ENCODE data around the gene RNF220.
"Not testable (repeated sequence)": the region's sequence is repeated elsewhere in the genome, so short reads cannot be mapped to it uniquely, and the experiment has no call there.

Gene RNF220

DNA sequence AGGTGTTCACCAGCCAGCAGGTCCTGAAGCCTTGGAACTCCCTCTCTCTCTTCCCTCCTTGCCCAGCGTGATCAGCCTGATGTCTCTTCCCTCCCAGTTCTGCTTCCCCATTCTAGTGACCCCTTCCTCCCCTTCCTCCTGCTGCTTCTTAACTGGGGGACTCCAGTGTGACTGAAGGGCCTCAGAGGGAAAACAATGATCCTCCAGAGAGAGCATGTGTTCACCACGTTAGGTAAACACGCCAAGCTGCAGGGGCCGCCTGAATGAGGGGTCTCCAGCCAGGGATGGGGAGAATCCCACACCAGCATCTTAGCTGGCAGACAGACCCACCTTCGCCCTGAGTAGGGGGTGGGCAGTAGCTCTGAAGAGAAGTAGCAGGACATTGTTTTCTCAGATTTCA, 144.5 kb downstream of the RNF220 start:
- DNase-seq (ENCODE audit: low read depth in 2 of 2): no peak

DNA sequence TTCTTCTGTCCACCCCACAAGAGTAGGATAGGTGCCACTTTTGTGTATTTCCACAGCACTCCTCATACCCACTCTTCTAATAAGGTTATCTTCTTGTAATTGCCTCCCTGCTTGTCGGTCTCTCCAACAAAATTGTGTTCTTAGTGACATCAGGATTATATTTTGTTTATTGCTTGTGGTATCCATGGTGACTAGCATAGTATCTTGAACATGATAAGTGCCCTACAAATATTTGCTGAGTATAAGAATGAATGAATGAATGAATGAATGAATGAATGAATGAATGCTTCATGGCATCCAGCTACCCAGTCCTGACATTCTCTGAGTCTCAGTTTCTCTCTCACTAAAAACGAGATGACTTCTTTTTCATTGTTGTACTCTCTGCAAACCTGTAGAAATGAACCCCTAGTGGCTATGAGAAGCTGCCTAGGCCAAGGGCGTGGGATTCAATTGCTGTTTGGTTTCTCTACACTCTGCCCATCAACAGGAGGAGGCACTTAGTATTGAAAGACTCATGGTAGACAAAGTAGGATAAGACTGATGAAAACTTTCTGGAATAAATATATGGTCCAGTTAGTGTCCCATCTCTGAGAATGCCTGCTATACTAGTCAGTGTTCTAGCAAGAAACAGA, 148.2 kb downstream of the RNF220 start:
- no peak for DNase-seq (ENCODE audit: low read depth in 2 of 2)

DNA sequence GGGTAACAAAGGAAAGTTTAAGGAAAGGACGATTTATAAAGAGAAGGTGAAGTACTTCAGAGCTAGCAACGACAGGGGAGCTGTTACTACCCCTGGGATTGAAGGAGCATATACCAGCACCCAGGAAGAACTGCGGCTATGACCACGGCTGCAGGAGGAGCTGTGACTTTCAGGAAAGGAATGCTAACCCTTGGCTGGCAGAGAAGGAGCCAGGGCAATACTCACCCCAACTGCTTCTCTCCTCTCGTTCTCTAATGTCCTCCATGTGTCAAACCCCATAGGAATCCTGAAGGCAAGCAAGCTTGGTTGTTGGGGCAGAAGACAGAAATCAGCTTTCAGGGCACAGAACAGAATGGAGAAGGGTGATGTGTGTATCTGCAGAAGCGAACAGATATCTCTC, 148.7 kb downstream of the RNF220 start:
- no peak for DNase-seq (ENCODE audit: low read depth in 2 of 2)

DNA sequence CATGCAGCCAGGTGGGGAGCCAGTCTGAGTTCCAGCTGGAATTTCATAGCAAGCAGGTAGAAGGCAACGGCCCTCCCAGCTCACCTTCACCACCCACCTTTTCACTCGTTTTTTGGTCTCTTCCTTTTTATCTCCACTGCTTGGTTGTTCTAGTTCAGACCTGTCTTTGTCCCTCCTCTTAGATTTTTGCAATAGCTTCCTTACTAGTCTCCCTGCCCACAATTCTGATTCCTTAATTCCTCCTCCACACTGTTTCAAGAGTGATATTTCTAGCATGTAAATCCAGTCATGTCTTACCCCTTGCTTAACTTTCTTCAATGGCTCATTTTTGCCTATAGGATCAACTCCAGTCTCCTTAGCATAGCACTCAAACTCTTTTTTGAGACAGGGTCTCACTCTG, 149.7 kb downstream of the RNF220 start:
- no peak for DNase-seq (ENCODE audit: low read depth in 2 of 2)

DNA sequence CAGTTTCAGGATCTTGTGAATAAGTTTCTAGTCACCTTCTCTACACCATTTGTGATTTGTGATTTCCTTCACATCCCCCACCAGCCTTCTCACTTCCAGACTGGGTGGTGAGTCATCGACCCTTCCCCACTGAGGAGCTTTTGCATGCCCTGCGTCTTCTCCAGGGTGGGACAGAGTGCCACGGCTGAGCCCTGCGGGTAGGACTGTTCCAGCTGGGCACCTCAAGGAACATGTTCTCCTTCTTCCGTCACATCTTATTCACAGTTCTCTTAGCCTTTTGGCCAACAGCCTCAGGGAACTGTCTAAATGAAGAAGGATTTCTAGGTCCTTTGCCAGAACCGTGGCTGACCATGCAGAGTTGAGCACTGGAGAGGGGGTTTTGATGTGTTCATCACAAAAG, 152.7 kb downstream of the RNF220 start:
- DNase-seq (ENCODE audit: low read depth in 2 of 2): no peak

DNA sequence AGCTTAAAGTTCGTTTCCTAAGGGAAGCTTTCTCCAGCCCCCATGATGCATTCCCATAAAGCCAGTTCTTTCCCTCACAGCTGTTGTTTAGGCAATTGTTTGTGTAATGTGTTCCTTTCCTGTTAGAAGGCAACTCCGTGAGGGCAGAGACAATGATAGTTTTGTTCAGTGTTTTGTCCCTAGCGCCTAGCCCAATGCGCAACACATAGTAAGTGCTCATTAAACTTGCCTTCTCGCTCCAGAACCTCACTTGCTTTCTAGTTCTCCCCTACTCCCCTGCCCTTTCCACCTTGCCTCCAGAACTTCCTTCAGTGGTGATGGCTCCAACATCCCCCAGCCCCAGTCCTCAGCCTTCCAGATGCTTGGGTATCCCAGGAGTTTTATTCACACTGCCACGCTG, 153.8 kb downstream of the RNF220 start:
- DNase-seq (ENCODE audit: low read depth in 2 of 2): no peak

DNA sequence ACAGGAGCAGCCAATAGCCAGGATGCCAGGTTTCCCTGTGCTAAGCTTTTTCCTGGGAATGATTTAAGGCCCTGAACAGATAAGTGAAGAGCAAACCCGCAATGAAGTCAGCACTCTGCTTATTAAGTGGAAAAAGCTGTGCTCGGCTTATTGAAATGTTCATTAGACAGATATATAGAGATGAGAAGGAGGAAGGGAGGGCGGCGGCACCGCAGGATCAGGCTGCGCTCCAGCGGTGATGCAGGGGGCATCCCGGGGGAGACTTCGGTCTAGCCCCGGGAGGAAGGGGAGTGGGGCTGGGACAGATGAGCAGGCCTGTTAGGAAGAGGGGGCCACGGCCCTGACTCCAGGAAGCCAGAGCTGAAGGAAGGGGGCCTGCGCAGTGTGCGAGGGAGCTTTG, 154.3 kb downstream of the RNF220 start:
- DNase-seq (ENCODE audit: low read depth in 2 of 2): no peak

DNA sequence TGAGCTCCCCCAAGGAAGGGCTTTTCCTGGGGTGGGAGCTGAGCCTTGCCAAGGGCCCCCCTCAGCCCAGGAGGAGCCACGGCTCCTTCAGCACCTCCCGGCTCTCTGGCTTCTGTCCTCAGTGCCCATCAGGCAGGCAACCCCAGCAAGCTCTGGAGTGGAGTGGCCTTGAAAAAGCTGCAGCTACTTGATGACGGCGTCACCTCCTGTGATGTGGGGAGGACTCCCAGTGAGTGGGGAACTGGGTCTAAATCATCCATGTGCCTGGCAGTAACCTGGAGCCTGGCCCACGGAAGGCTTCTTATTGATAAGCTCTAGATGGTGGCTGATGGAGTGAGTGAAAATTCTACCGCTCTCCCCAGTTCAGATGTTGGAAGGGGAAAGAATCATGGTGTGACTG, 154.9 kb downstream of the RNF220 start:
- DNase-seq (ENCODE audit: low read depth in 2 of 2): no peak

DNA sequence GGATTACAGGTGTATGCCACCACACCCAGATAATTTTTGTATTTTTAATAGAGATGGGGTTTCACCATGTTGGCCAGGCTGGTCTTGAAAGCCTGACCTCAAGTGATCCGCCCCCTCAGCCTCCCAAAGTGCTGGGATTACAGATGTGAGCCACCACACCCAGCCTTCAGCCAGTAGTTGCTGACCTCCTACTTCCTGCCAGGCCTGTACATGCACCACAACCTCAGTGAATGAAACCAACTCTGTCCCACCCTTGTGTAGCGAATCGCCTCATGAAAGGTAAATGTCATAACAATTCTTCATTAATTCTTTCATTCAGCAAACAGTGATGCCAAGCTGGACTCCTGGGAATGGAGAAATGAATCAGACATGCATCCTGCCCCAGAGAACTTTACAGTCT, 155.6 kb downstream of the RNF220 start:
- not testable (repeated sequence) for DNase-seq (ENCODE audit: low read depth in 2 of 2)

DNA sequence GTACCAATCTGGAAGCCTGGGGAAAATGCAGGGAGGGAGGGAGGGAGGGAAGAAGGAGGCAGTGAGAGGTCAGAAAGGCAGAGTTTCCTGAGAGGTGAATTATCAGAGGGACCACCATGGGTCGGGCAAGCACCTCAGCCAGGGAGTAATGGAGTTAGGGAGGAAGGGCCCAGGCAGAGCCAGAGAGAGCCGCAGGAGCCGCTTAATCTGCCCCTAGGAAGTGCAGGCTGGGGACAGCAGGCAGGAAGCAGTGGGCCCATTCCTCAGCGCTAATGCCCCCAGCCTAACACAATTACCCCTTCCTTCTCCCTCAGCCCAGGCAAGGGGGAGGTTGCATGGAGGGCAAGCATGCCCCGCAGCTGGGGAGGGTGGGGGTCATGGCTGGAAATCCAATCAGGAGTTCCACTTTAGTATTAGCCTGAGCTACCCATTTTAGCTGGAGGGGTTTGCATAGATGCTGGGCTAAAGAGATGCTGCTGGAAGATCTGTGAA, 160.2 kb downstream of the RNF220 start:
- DNase-seq (ENCODE audit: low read depth in 2 of 2): no peak

DNA sequence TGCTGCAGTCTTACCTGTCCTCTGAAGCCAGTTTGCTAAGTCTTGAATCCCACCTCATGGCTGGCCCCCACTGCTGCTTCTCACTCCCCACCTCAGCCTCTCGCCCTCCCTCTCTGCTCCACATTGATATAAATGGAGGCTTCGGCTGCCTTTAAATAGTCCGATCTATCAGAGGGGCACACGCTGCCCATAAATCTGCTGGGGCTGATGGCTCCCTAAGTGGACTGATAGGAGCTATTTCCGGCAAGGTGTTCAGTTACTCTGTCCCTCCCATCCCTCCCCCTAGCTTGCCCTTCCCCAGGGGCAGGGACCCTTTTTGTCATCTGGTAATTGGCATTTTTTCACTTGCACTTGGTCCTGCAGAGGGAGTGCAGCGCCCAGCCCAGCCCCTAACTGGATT, 160.8 kb downstream of the RNF220 start:
- DNase-seq (ENCODE audit: low read depth in 2 of 2): no peak

DNA sequence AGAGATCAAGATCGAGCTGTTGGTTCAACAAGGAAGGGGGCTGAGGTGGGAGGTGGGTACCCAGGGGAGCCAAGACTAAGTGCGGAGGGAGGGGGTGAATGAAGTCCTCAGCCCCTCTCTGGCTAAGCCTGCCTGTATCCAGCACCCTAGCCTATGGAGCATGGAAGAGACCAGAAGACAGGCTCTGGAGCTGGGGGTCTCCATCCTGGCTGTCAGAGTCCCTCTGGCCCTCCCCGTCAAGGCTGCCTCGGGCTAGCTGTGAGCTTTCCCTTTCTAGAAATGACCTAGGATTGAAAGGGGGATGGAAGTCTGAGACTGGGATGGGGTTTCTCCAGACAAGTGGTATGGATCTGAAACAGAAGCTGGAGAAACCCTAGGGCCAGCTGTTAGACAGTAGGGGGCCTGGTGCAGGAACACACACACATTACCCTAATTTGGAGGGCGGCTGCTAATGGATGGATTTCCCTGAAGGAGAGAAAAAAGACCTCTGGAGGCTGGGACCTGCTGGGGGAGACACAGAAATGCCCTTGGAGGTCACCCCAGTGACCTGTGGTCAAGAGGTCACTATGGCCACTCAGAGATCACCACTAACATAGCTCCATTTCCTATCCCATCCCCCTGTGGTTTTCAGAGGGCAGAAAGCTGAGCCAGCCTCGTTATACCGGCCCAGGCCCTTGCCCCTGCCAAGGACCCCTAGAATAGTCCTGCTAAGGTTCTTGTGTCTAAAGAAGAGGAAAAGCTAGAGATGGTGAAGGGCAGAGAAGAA, 161.4 kb downstream of the RNF220 start:
- no peak for DNase-seq (ENCODE audit: low read depth in 2 of 2)

DNA sequence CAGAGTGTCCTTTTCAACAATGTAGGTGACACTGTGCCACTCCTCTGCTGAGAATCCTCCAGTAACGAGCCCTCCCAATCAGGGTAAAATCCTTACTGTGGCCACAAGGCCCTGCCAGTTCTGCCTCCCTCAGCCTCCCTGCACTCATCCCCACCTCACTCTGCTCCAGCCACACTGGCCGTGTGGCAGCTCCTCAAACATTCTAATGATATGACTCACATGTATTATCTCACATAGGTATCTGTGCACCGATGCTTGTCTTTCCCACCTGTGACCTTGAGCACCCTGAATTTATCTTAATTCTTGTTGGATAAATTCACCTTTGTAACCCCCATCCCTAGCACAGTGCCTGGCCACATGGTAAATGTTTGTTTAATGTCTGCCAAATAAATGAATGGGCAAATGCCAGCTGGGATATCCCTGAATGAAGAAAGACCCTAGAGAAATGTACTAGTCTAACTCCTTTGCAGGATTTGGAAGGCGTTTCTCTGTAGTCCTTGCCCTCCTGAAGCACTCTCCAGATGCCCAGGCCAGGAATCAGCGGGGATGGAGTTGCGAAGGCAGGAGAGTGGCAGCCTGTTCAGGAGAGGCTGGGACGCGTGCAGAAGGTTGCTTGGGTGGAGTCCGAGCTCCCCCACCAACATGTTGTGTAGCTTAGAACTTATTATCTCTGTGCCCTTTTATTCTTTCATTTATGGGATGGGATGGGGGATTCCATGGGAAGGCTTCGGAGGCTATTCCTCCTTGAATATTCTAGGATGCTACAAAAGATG, 163.3 kb downstream of the RNF220 start:
- no peak for DNase-seq (ENCODE audit: low read depth in 2 of 2)

DNA sequence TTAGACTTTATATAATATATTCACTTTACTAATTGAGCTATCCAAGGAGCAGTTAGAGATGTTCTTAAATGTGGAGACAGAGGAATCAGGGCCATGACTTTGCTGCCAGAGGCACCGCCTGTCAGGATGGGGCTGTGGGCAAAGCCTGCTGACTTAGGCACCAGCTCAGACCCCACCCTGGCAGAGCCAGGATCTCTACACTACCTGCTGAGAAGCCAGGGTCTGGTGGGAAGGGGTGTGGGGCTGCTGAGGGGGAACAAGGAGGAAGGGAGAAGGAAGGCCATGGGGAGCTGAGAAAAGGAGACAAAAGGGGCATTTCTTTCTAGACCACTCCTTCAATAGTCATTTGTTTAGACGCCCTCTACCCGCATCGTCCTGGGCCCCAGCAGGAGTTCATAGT, 164.4 kb downstream of the RNF220 start:
- no peak for DNase-seq (ENCODE audit: low read depth in 2 of 2)

DNA sequence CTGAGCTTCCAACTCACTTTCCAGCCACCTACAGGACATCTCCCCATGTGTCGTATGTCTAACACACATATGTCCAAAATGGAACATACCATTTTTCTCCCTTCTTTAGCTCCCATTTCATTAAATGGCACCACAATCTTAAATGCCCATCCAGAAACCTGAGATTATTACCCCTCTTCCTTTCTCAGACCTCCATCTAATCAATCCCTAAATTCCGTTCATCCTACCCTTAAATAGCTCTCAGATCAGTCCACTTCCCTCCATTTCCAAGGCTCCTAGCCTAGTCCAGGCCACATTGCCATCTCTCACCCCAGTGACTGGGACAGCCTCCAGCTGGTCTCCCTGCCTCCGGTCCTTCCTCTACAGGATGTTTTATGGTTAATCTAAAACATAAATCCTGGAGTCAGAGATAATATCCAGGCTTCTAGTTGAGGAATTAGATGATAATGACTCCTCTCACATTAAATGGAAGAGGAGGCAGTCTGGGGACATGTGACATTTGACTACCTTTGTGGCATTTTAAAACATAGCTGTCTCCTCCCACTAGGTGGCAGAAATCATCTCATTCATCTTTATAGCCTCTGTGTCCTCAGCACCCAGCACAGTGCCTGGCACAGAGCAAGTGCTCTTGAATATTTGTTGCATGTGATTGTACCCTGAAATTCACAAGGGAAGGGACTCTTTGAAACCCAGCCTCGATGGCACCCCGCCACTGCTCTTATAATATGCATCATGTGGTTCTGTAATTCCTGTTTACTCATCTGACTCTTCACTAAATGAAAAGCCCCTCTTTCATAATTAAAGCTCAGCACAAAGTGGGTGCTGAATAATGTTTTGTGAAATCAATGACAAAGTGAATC, 166.9 kb downstream of the RNF220 start:
- DNase-seq (ENCODE audit: low read depth in 2 of 2): no peak

DNA sequence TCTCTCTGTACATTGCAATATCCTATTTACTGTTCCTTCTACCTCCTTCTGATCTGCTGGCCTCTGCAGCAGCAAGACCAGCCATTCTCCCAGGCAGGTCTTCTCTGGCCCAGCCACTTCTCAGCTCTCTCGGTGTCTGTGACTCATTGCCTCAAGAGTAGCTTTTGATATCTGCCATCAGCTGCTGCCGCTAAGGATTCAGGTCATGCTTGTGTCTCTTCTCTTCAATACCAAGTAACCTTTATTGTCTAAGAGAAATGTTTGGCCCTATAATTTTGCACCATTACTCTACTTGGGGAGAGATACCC, 167.5 kb downstream of the RNF220 start:
- no peak for DNase-seq (ENCODE audit: low read depth in 2 of 2)

DNA sequence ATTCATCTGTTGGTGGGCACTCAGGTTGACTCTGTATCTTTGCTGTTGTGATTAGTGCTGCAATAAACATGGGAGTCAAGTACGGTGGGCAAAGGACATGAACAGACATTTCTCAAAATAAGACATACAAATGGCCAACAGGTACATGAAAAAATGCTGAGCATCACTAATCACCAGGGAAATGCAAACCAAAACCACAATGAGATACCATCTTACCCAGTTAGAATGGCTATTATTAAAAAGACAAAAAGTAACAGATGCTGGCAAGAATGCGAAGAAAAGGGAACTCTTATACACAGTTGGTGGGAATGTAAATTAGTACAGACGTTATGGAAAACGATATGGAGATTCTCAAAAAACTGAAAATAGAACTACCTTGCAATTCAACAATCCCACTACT, 170.3 kb downstream of the RNF220 start:
- DNase-seq (ENCODE audit: low read depth in 2 of 2): no peak

DNA sequence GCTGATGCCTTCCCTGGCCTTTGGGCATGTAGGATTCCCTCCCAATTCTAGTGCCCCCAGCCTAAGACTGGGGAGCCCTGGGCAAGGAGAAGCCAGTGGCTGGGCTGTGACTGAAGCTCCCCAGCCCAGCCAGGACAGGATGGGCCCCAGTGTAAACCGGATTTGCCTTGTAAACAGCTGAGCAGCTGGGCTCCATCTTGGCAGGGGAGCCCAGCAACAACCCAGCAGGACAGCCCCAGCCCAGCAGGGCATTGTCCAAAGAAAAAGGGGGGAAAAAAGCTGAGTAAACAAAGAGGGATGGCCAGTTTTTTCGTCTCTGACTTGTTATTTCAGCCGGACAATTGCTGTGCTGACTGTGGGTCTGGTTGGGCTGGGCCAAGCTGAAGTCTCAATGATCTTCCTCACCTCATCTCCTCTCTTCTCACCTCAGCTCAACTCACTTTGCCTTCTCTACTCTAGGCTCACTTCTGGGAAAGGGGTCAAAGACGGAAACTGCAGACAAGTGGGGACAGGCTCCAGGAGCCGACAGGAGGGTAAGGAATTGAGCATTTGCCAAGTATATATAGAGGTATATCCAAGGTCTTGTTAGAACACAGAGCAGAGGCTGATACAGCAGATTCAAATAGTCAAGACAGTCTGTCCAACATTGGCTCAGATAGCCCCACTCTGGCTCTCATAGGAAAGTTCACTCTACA, 171.5 kb downstream of the RNF220 start:
- DNase-seq (ENCODE audit: low read depth in 2 of 2): no peak

DNA sequence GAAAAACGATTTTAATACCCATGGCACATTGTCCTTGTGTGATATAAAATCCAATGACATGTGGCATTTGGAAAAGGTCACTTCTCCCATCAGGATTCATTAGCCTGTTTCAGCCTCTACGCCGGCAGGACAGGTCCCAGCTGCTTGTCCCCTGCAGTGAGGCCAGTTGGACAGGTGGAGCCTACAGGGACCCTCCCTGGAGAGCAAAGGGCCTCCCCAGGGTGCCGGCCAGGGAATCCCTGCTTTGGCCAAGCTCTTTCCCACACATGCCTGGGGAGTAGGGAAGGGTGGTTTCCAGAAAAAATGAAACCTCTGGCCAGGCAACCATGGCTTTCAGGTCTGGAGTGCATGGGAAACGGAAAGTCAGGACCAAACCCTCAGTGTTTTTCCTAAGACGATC, 176.2 kb downstream of the RNF220 start:
- DNase-seq (ENCODE audit: low read depth in 2 of 2): no peak

DNA sequence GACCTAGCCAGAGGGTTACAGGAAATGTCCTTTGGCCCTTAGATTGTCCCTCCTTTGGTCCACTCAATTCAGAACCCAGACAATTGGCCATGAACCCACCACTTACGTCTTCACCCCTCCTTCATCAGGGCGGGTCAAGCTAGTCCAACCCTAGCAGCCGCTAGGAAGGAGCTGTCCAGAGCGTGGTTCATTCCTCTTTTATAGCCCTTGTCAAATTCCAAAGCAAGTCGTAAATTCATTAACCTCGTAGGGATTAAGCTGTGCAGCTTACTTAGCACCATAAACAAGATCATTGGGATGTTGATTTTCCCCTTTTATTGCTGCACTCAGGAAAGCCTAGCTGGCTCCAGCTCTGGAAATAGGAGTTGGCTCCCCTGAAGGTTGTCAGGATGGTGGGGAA, 179.1 kb downstream of the RNF220 start:
- DNase-seq (ENCODE audit: low read depth in 2 of 2): no peak

DNA sequence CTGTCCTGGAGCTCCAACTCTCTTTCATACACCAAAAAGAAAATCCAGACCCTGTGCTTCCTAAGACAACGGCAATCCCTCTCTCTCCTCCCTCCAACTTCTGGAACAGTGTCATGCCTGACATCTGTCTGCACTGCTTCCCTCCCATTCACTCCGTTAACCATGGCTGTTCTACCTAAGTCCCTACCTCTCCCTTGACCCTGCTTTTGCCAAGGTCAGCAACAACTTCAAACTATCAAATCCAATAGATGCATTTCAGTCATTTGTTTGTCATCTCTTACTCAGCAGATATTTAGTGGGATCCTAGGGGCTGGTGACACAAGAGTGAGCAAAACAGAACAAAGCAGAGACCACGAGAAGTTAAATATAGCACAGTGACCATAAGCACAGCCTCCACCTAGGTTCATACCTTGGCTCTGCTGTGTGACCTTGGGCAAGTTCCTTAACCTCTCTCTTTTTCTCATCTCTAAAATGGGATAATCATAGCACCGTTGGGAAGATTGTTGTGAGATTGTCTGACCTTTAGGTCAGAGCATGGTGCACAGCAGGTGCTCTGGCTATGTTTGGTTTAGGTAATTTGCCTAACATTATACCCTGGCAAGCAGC, 180.4 kb downstream of the RNF220 start:
- DNase-seq (ENCODE audit: low read depth in 2 of 2): no peak
